RPMI7951 (cell line): ENCODE measurements around the gene TRAF5. TPM values are rescaled to one million over a fixed set of nuclear protein-coding genes. Genes with fewer than 3 reads are reported as not detected.
"Not testable (repeated sequence)": the region's sequence is repeated elsewhere in the genome, so short reads cannot be mapped to it uniquely, and the experiment has no call there.

ENCODE experiments used
- DNase-seq: peaks from one replicate; pipeline ENCODE4 v3.0.0-alpha.2; 2012; ENCODE audit warnings: low read depth
- total RNA-seq: library from RNA; depleted of rRNA; stranded (reverse); fragments of >200 nt; shearing (Covaris generic); gene quantifications from 2 replicates; pipeline ENCODE4 v1.2.3, GENCODE V29; 2014

TRAF5 gene
- total RNA-seq, 1 experiment from 2014 or later = 7.9 TPM

GRCh38 chr1:211345719-211346118 is 19.1 kb downstream of the TRAF5 start:
- no peak for DNase-seq

- DNase-seq = no peak
Observed at GRCh38 chr1:211347077-211347844, 20.6 kb downstream of the TRAF5 start.

- DNase-seq = no peak
Observed at GRCh38 chr1:211348547-211348946, 21.9 kb downstream of the TRAF5 start.

GRCh38 chr1:211349741-211350140 is 23.1 kb downstream of the TRAF5 start:
- DNase-seq = no peak

DNA sequence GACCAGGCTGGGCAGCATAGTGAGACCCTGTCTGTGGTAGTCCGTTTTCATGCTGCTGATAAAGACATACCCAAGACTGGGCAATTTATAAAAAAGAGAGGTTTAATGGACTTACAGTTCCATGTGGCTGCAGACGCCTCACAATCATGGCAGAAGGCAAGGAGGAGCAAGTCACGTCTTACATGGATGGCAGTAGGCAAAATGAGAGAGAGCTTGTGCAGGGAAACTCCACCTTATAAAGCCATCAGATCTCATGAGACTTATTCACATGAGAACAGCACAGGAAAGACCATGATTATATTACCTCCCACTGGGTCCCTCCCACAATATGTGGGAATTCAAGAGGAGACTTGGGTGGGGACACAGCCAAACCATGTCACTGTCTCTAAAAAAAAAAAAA is 25.4 kb downstream of the TRAF5 start:
- DNase-seq = not testable (repeated sequence)

- DNase-seq = no peak
Observed at GRCh38 chr1:211352465-211352864, 25.8 kb downstream of the TRAF5 start.

DNA sequence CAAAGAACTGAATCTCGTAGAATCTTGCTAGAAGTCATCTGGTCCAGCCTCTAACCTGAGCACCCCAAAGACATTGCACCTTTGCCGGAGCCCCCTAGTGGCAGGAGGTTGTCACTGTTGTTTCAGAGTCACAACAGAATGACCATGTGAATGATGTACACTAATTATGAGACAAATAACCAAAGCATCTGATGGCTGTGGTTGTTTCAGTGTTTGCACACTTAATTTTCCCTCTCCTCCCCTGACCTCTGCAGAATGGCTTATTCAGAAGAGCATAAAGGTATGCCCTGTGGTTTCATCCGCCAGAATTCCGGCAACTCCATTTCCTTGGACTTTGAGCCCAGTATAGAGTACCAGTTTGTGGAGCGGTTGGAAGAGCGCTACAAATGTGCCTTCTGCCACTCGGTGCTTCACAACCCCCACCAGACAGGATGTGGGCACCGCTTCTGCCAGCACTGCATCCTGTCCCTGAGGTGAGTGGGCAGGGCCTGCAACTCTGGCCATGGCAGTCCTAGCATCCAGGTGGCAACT is 26.4 kb downstream of the TRAF5 start:
- DNase-seq = peak; percentile 41

DNA sequence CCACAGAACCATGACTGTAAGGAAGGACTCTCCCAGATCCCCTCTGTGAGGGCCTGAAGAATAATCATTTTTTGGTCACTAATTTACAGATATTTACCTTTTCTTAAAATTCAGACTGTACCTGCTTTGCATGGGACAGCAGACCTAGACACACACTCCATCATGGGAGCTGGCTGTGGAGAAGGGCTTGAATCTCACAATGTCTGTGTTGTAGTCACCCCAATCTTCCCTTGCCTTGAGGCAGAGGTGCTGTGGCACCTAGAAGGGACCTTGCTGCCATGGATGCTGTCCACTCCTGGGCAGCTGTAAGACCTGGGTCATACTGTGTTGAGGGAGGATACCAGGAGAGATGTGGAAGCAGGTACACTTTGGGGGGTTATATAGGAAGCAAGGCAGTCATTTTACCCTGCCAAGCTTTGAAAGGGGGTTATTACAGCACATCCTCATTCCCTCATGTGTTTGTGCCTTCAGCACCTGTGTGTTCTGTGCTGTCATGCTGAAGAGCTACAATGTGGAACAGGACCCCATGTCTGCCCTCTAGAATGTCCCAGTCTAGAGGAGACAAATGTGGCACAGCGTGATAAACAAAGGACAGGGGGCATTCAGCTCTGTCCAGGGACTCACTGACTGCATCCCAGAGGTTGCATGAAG is 27.1 kb downstream of the TRAF5 start:
- DNase-seq = no peak

- no peak for DNase-seq
Observed at GRCh38 chr1:211355873-211356272, 29.2 kb downstream of the TRAF5 start.

DNA sequence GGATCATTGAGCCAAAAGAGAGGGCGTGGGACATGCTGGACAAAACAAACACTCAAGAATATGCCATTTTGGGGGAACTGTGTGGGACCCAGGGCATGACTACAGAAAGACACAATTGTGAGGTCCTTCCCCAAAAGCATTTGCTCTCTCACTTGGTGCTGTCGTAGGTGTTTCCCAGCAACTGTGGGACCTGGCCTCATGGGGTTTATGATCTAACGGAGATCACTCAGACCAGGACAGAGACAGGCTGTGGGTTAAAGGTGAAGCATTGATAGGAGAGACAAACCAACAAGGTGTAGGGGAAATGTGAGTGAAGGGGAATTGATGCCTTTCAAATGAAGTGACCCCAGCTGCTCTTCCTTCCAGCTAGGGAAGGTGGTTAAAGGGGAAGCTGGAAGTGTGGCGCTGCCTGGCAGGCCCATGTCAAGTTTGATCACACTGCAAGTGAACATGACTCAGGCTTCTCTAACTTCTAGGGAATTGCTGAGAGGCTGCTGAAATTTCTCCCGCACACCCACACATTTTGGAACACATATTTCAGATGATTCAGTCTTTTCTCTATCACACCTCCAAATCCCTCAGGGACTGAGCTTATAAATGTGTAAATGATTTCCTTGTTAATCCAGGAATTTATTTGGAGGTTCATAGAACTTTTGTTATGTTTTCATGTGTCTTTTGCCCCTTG is 30.2 kb downstream of the TRAF5 start:
- DNase-seq = no peak

DNA sequence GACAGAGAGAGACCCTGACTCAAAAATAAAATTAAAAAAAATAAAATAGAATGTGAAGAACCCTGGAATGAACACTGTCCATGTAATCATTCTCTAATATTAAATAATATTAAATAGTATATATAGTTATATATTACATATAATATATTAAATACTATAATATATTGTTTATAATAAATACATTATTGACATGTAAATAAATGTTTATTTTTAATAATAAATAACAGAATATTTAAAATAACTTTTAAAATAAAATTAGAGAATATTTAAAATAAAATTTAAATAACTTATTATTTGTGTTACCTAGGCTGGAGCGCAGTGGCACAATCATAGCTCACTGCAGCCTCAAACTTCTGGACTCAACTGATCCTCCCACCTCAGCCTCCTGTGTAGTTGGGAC is 32.1 kb downstream of the TRAF5 start:
- no peak for DNase-seq

GRCh38 chr1:211359876-211360275 is 33.2 kb downstream of the TRAF5 start:
- DNase-seq = no peak

- no peak for DNase-seq
Observed at GRCh38 chr1:211361202-211361601, 34.6 kb downstream of the TRAF5 start.

DNA sequence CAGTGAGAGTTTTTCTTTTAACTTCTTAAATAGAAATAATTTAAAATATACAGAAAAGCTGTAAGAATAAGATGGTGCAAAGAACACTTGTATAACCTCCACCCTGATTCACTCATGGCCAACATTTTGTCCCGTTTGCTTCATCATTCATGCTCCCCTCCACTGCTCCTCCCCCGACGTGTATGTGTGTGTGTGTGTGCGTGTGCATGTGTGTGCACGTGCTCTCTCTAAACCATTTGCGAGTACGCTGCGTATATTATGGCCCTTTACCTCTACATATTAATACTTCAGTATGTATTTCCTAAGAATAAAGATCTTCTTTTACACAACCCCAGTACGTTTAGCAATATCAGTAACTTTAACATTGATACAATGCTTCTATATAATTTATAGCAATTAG is 43.0 kb downstream of the TRAF5 start:
- DNase-seq = no peak

DNA sequence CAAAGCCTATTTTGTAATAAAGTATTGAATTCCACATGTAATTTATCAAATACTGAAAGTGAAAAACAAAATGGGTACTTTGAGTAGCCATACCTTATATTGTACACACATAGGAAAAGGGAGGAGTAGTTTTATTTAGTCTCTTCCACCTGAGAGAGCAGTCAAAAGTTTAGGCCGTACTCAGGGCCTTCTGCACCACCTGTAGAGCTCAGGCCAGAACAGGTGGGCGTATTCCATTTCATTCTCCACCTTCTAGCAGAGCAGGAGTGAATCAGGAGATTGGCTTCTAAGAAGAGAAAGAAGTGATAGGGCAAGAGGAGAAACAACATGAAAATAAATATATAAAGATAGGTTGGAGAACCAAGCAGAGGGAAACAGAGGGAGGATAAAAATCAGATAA is 44.0 kb downstream of the TRAF5 start:
- DNase-seq = no peak

- no peak for DNase-seq
Observed at GRCh38 chr1:211371406-211372105, 44.9 kb downstream of the TRAF5 start.

GRCh38 chr1:211372463-211372862 is 45.8 kb downstream of the TRAF5 start:
- DNase-seq = no peak

DNA sequence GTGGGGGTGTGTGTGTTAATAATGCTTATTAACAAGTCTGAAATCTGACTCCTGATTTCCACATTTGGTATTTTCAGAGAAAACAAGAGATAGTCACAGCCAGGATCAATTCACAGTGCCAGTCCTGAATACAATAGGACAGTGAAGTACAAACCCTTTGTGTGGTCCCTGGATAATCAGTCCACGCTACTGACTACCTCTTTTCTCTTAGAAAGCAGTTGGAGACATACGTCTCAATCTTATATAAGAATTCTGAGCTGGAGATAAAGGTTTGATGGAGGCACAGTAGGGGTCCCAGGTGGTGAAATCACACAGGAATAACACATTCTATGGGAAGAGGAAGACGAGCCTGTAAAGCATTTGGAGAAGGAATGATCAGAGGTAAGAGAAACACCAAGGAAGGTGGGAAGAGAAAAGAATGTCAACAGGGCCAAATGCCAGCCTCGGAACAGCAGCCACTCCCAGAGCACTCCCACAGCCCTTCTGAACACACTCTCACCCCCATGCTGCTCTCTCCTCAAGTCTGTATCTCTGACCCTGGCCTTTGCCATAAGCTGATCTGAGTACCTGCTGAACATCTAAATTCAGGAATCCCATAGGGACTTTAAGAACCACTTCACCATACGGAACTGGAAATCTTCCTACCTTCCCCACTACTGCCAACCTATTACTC is 48.6 kb downstream of the TRAF5 start:
- no peak for DNase-seq

DNA sequence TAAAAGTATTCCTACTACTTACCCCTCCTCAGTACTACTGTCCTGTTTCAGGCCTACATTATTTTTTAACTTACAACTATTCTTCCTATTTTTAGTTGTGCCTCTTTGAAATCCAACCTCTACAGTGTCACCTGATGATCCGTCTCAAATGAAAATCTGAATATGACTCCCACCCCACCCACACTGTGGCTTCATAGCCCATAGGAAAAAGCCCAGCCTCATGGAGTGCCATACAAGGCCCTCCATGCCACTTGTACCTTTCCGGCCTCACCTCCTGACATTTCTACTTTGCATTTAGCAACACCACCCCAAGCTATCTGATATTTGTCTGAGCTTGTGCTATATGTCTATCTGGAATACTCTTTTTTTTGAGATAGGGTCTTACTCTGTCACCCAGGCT is 49.3 kb downstream of the TRAF5 start:
- DNase-seq = no peak

DNA sequence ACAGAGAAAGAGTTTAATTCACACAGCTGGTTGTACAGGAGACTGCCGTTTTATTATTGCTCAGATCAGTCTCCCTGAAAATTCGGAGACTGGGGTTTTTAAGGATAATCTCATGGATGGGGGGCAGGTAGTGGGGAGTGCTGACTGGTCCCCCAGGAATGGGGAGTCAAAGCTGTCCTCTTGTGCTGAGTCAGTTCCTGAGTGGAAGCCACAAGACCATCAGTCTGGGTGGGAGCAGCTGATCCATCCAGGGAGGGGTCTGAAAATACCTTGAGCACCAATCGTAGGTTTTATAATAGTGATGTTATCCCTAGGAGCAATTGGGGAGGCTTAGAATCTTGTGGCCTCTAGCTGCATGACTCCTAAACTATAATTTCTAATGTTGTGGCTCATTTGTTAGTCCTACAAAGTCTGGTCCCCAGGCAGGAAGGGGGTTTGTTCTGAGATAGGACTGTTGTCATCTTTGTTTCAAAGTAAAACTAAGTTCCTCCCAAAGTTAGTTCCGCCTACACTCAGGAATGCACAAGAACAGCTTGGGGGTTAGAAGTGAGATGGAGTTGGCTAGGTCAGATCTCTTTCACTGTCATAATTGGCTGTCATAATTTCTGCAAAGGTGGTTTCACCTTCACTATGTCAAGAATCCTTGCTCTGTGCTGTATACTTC is 50.3 kb downstream of the TRAF5 start:
- no peak for DNase-seq
